ENCODE measurements around the gene NIT2. TPM values are rescaled to one million over a fixed set of nuclear protein-coding genes. Genes with fewer than 3 reads are reported as not detected.

Gene NIT2
- total and polyA plus RNA-seq, 9 of the 15 experiments (the other 6 are each of a cell fraction or from before 2014, with no cell fraction given), result 11.4 to 62.2 (median 22.1) TPM

GRCh38 chr3:100331660-100332059, 2.9 kb upstream of the NIT2 start:
- Histone ChIP-seq H3K4me1 (replicated peaks in 1 of 2; ENCODE audit: control insufficient read depth in 2 of 2, insufficient read depth in 2 of 2, low read length in 2 of 2) (peaks cover 9 to 14% of the 10 kb centered on the region in 2 experiments; a peak in 4 of 5 replicates), H4K20me1 (replicated peaks; ENCODE audit: control insufficient read depth, insufficient read depth, low read length) (no peaks in the 10 kb centered on the region), H3K27me3 (ENCODE audit: control insufficient read depth in 2 of 2, insufficient read depth in 2 of 2, low read length in 2 of 2) (no peaks in the 10 kb centered on the region), H3K9me3 (replicated peaks; ENCODE audit: control insufficient read depth, insufficient read depth, low read depth, low read length) (no peaks in the 10 kb centered on the region), H3K9ac (ENCODE audit: insufficient read depth in 1 of 2, low read depth in 2 of 2, low read length in 2 of 2) (no peak overlapping the region), H3K4me3 (no peak overlapping the region), H2AFZ (ENCODE audit: low read depth, low read length) (no peak overlapping the region), H3K79me2 (ENCODE audit: control insufficient read depth, insufficient read depth, low read length) (peaks cover 7% of the 10 kb centered on the region; the same call in 2 of the 3 replicates), H3K36me3 (ENCODE audit: control insufficient read depth, insufficient read depth, low read length) (no peaks in the 10 kb centered on the region), H3K27ac (ENCODE audit: extremely low read depth, low read depth, low read length) (no peak overlapping the region), H3K9me1 (ENCODE audit: control insufficient read depth, insufficient read depth, low read length) (no peaks in the 10 kb centered on the region), H3K4me2 (ENCODE audit: insufficient read depth, low read length) (no peak overlapping the region)
- DNase-seq (ENCODE audit: extremely low read depth in 1 of 4, low spot score in 3 of 4) (no peak), ATAC-seq (no peak), FAIRE-seq (no peak)
- ChIA-PET POLR2A (interaction anchor here (1.4 to 1.5 kb wide), 2 partner anchors 9 to 24 kb away, joined by 3 to 4 read pairs; no protein-coding TSS in a partner anchor), CTCF (ENCODE audit: low intra/inter-chr PET ratio) (no interaction called here)
- no peak for TF ChIP-seq ZNF436 (CRISPR knock-in tag; IDR thresholded peaks at IDR 0.05)
- TF ChIP-seq POLR3A (IDR thresholded peaks at IDR 0.05; ENCODE audit: borderline replicate concordance, extremely low read depth, insufficient read depth, insufficient read length), result no peak
- TF ChIP-seq FOXO4 (CRISPR knock-in tag; IDR thresholded peaks at IDR 0.05), result no peak
- TF ChIP-seq, protein P1, sequence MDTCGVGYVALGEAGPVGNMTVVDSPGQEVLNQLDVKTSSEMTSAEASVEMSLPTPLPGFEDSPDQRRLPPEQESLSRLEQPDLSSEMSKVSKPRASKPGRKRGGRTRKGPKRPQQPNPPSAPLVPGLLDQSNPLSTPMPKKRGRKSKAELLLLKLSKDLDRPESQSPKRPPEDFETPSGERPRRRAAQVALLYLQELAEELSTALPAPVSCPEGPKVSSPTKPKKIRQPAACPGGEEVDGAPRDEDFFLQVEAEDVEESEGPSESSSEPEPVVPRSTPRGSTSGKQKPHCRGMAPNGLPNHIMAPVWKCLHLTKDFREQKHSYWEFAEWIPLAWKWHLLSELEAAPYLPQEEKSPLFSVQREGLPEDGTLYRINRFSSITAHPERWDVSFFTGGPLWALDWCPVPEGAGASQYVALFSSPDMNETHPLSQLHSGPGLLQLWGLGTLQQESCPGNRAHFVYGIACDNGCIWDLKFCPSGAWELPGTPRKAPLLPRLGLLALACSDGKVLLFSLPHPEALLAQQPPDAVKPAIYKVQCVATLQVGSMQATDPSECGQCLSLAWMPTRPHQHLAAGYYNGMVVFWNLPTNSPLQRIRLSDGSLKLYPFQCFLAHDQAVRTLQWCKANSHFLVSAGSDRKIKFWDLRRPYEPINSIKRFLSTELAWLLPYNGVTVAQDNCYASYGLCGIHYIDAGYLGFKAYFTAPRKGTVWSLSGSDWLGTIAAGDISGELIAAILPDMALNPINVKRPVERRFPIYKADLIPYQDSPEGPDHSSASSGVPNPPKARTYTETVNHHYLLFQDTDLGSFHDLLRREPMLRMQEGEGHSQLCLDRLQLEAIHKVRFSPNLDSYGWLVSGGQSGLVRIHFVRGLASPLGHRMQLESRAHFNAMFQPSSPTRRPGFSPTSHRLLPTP (IDR thresholded peaks at IDR 0.05; ENCODE audit: borderline replicate concordance, extremely low read depth, insufficient read length), result no peak
- TF ChIP-seq BHLHE40 (IDR thresholded peaks at IDR 0.05; ENCODE audit: low read length), result no peak
- no peak for TF ChIP-seq ZNF197 (CRISPR knock-in tag; IDR thresholded peaks at IDR 0.05; ENCODE audit: low read depth)
- TF ChIP-seq GTF2A2 (tag; IDR thresholded peaks at IDR 0.05), result no peak
- no peak for TF ChIP-seq ZNF445 (CRISPR knock-in tag; IDR thresholded peaks at IDR 0.05; ENCODE audit: low read depth)
- TF ChIP-seq, protein P2, sequence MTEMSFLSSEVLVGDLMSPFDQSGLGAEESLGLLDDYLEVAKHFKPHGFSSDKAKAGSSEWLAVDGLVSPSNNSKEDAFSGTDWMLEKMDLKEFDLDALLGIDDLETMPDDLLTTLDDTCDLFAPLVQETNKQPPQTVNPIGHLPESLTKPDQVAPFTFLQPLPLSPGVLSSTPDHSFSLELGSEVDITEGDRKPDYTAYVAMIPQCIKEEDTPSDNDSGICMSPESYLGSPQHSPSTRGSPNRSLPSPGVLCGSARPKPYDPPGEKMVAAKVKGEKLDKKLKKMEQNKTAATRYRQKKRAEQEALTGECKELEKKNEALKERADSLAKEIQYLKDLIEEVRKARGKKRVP (CRISPR knock-in tag; IDR thresholded peaks at IDR 0.05), result no peak
- BruUV-seq (replicated peaks), result no TSS peak
- 49% methylated on average over 2 of the region's 4 CpGs for WGBS (ENCODE audit: insufficient coverage, low coverage, missing lambda C conversion rate)
- intact Hi-C loops (cut with micrococcal nuclease) (no loop called here), in situ Hi-C loops (cut with MboI) (no loop called here)
